Prostate gland (tissue), 2 donors: ENCODE data around the gene MSANTD3. TPM values are rescaled to one million over a fixed set of nuclear protein-coding genes. Genes with fewer than 3 reads are reported as not detected.

Experiments
- DNase-seq: peaks from one replicate; pipeline ENCODE4 v3.0.0-alpha.2; 2019; ENCODE audit warnings: low spot score
- H3K27ac ChIP-seq, 2 donors: fragments of 200-600 bp; sonication (generic); 2 replicates each; pipeline ENCODE4 v1.5.1; 2017 to 2019
- H3K27me3 ChIP-seq: fragments of 200-600 bp; sonication (generic); replicated peaks from 2 replicates; pipeline ENCODE4 v1.5.1; 2019; ENCODE audit not compliant: insufficient read depth
- H3K36me3 ChIP-seq, 2 donors: fragments of 200-600 bp; sonication (generic); 1 replicate in 1 of 2; 2 replicates in 1 of 2; pipeline versions ENCODE4 v1.5.1 to v1.8.1; 2017 to 2019
- H3K4me1 ChIP-seq: fragments of 200-600 bp; sonication (generic); replicated peaks from 2 replicates; pipeline ENCODE4 v1.5.1; 2019
- H3K4me3 ChIP-seq, 2 donors: fragments of 200-600 bp; sonication (generic); 2 replicates each; pipeline ENCODE4 v1.5.1; 2017 to 2019
- H3K9me3 ChIP-seq: fragments of 200-600 bp; sonication (generic); 2 replicates; pipeline ENCODE4 v1.5.1; 2017
- POLR2A ChIP-seq: fragments of 450-650 bp; IDR thresholded peaks from one replicate; pipeline ENCODE4 v1.6.1; 2016; ENCODE audit warnings: antibody characterized with exemption, mild to moderate bottlenecking
- POLR2AphosphoS5 ChIP-seq: sonication (generic); formaldehyde crosslinking; IDR thresholded peaks from one replicate; pipeline ENCODE4 v1.6.1; 2017; ENCODE audit warnings: antibody characterized with exemption
- WGBS: methylation state at CpG from one replicate; pipeline ENCODE4 v1.1.5; 2018; 5-methylcytosine and 5-hydroxymethylcytosine counted together
- intact Hi-C: fragments of 100-400 bp; cut with DNase I; formaldehyde crosslinking; loops from one replicate; pipeline ENCODE4 v1.14.2; 2022
- total RNA-seq, 2 donors: library from RNA; depleted of rRNA; stranded (reverse); fragments of >200 nt; gene quantifications; one replicate each; pipeline ENCODE4 v1.1.0, GENCODE V29; 2016
- TF ChIP-seq, protein P1 (sequence below), 4 experiments: fragments of 200-600 bp in 2 of 4; fragments of 450-650 bp in 2 of 4; sonication (generic) in 2 of 4; IDR thresholded peaks; 1 replicate in 3 of 4; 2 replicates in 1 of 4; pipeline ENCODE4 v1.5.1; 2016 to 2019; ENCODE audit warnings: antibody characterized with exemption in 4 of 4, mild to moderate bottlenecking in 2 of 4, moderate library complexity in 2 of 4

MSANTD3 gene
- total RNA-seq, 2 donors from 2014 or later, result 17.3 to 24.5 TPM

DNA sequence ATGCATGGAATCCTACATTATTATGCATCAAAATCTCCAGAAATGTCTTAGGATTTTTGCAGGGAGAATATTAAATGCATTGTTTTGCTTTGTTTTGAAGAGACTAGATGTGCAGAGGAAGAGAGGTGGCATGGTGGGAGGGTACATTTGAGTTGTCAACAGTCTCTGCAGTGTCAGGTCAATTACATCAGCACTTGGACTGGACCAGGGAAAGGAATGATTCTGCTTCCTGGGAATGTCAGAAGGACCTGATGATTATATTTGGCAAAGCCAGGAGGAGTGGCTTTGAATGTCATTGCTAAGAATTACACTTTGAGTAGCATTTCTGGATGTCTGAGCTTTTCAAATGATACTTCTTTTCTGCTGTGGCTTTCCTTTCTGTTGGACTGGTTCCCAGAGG, 28.5 kb downstream of the MSANTD3 start:
- Histone ChIP-seq H3K4me3 (no peak overlapping the region), H3K4me1 (no peaks in the 10 kb centered on the region), H3K9me3 (no peaks in the 10 kb centered on the region), H3K27ac (no peak overlapping the region), H3K27me3 (no peaks in the 10 kb centered on the region), H3K36me3 (no peaks in the 10 kb centered on the region)
- intact Hi-C loops, result no loop called here
- no peak for DNase-seq
- no peak for TF ChIP-seq POLR2A
- no peak for TF ChIP-seq POLR2AphosphoS5
- TF ChIP-seq, protein P1, sequence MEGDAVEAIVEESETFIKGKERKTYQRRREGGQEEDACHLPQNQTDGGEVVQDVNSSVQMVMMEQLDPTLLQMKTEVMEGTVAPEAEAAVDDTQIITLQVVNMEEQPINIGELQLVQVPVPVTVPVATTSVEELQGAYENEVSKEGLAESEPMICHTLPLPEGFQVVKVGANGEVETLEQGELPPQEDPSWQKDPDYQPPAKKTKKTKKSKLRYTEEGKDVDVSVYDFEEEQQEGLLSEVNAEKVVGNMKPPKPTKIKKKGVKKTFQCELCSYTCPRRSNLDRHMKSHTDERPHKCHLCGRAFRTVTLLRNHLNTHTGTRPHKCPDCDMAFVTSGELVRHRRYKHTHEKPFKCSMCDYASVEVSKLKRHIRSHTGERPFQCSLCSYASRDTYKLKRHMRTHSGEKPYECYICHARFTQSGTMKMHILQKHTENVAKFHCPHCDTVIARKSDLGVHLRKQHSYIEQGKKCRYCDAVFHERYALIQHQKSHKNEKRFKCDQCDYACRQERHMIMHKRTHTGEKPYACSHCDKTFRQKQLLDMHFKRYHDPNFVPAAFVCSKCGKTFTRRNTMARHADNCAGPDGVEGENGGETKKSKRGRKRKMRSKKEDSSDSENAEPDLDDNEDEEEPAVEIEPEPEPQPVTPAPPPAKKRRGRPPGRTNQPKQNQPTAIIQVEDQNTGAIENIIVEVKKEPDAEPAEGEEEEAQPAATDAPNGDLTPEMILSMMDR (IDR thresholded peaks at IDR 0.05), result no peak

- 100% methylated on average over 1 of the region's 1 CpG for WGBS
Measured at GRCh38 chr9:100457517-100457916, 30.6 kb downstream of the MSANTD3 start.

GRCh38 chr9:100459963-100460362, 33.0 kb downstream of the MSANTD3 start:
- Histone ChIP-seq H3K9me3 (no peaks in the 10 kb centered on the region), H3K27me3 (no peaks in the 10 kb centered on the region), H3K4me3 (no peak overlapping the region), H3K4me1 (no peaks in the 10 kb centered on the region), H3K27ac (no peak overlapping the region), H3K36me3 (no peaks in the 10 kb centered on the region)
- intact Hi-C loops, result no loop called here
- no peak for TF ChIP-seq POLR2AphosphoS5
- WGBS, result 77% methylated on average over 2 of the region's 2 CpGs
- no peak for DNase-seq

More at GRCh38 chr9:100457517-100457916, 30.6 kb downstream of the MSANTD3 start:
- H3K4me1 ChIP-seq, result no peaks in the 10 kb centered on the region
- no peaks in the 10 kb centered on the region for H3K27me3 ChIP-seq
- no peak overlapping the region for H3K27ac ChIP-seq
- no peak overlapping the region for H3K4me3 ChIP-seq
- no peak for DNase-seq
- intact Hi-C loops, result no loop called here
- H3K9me3 ChIP-seq, result no peaks in the 10 kb centered on the region
- TF ChIP-seq POLR2A (no peak), POLR2AphosphoS5 (no peak)
- TF ChIP-seq, protein P1 (IDR thresholded peaks at IDR 0.05), result no peak
- H3K36me3 ChIP-seq, result no peaks in the 10 kb centered on the region

- 76% methylated on average over 2 of the region's 2 CpGs for WGBS
- H3K27me3 ChIP-seq, result no peaks in the 10 kb centered on the region
- no peaks in the 10 kb centered on the region for H3K9me3 ChIP-seq
- TF ChIP-seq POLR2A (no peak), POLR2AphosphoS5 (no peak)
- TF ChIP-seq, protein P1 (IDR thresholded peaks at IDR 0.05), result no peak
- no peak for DNase-seq
- H3K4me1 ChIP-seq, result no peaks in the 10 kb centered on the region
- no peak overlapping the region for H3K27ac ChIP-seq
- intact Hi-C loops, result no loop called here
- H3K36me3 ChIP-seq, result no peaks in the 10 kb centered on the region
- H3K4me3 ChIP-seq, result no peak overlapping the region
Measured at GRCh38 chr9:100465274-100465673, 38.3 kb downstream of the MSANTD3 start.

- intact Hi-C loops, result no loop called here
- TF ChIP-seq POLR2AphosphoS5, result no peak
- no peak for TF ChIP-seq POLR2A
- TF ChIP-seq, protein P1 (IDR thresholded peaks at IDR 0.05), result no peak
- no peak for DNase-seq
- Histone ChIP-seq H3K27ac (no peak overlapping the region), H3K36me3 (no peaks in the 10 kb centered on the region), H3K4me3 (no peak overlapping the region), H3K9me3 (no peaks in the 10 kb centered on the region), H3K4me1 (no peaks in the 10 kb centered on the region), H3K27me3 (no peaks in the 10 kb centered on the region)
- WGBS, result 88% methylated on average over 1 of the region's 1 CpG
Measured at GRCh38 chr9:100465761-100466160, 38.8 kb downstream of the MSANTD3 start.
